GM18867 (cell line): ENCODE measurements around the gene TCOF1.

Experiments
- ATAC-seq: cut with Tn5 transposase; IDR thresholded peaks from one replicate; pipeline ENCODE4 v1.9.1; 2021; ENCODE audit warnings: mild to moderate bottlenecking, moderate library complexity; ENCODE audit not compliant: unreplicated experiment

Gene TCOF1

GRCh38 chr5:150401376-150402228 lies 44.1 kb downstream of the TCOF1 start:
- no peak for ATAC-seq

GRCh38 chr5:150402229-150402773 lies 44.8 kb downstream of the TCOF1 start:
- no peak for ATAC-seq

- no peak for ATAC-seq
Measured at GRCh38 chr5:150402901-150403342, 45.4 kb downstream of the TCOF1 start.

- ATAC-seq, result no peak
Measured at GRCh38 chr5:150404121-150404520, 46.6 kb downstream of the TCOF1 start.

- ATAC-seq, result no peak
Measured at GRCh38 chr5:150404535-150404934, 47.0 kb downstream of the TCOF1 start.

GRCh38 chr5:150404941-150405816 lies 47.7 kb downstream of the TCOF1 start:
- ATAC-seq, result no peak

- no peak for ATAC-seq
Measured at GRCh38 chr5:150406103-150406722, 48.7 kb downstream of the TCOF1 start.

- ATAC-seq, result no peak
Measured at GRCh38 chr5:150406723-150407095, 49.2 kb downstream of the TCOF1 start.

- no peak for ATAC-seq
Measured at GRCh38 chr5:150407096-150407720, 49.7 kb downstream of the TCOF1 start.

- no peak for ATAC-seq
Measured at GRCh38 chr5:150408231-150408943, 50.9 kb downstream of the TCOF1 start.

- ATAC-seq, result peak; percentile 30
Measured at GRCh38 chr5:150409638-150410523, 52.4 kb downstream of the TCOF1 start.

- ATAC-seq, result no peak
Measured at GRCh38 chr5:150410524-150411244, 53.2 kb downstream of the TCOF1 start.

GRCh38 chr5:150411245-150411979 lies 53.9 kb downstream of the TCOF1 start:
- peak; percentile 16 for ATAC-seq

GRCh38 chr5:150412319-150413175 lies 55.0 kb downstream of the TCOF1 start, which contains the start of gene CD74:
CD74 (minus strand) TSS chr5:150412910; CDS start chr5:150412749, 161 bp downstream.
- ATAC-seq, result peak; percentile 73

GRCh38 chr5:150413176-150413901 lies 55.8 kb downstream of the TCOF1 start:
- no peak for ATAC-seq
